Peyer's patch (tissue), 4 donors: Measurements from ENCODE around the gene EIF2B5. TPM values are rescaled to one million over a fixed set of nuclear protein-coding genes. Genes with fewer than 3 reads are reported as not detected.

ENCODE experiments used
- DNase-seq, 3 donors: peaks; one replicate each; pipeline ENCODE4 v3.0.0-alpha.2; 2017 to 2019
- H3K27ac ChIP-seq, 4 donors: fragments of 200-600 bp; sonication (generic); one replicate each; pipeline ENCODE4 v1.5.1; 2016 to 2019
- H3K27me3 ChIP-seq, 2 donors: fragments of 200-600 bp; sonication (generic); one replicate each; pipeline ENCODE4 v1.5.1; 2019
- H3K36me3 ChIP-seq, 3 donors: fragments of 200-600 bp; sonication (generic); one replicate each; pipeline ENCODE4 v1.5.1; 2016 to 2019
- H3K4me1 ChIP-seq, 4 donors: fragments of 200-600 bp; sonication (generic); one replicate each; pipeline ENCODE4 v1.5.1; 2016 to 2019
- H3K4me3 ChIP-seq, 4 donors: fragments of 200-600 bp; sonication (generic); 1 replicate in 3 of 4; 2 replicates in 1 of 4; pipeline ENCODE4 v1.5.1; 2016 to 2019; ENCODE audit warnings: mild to moderate bottlenecking in 1 of 4
- H3K9me3 ChIP-seq, 4 donors: fragments of 200-600 bp; sonication (generic); one replicate each; pipeline ENCODE4 v1.5.1; 2016 to 2019; ENCODE audit warnings: mild to moderate bottlenecking in 1 of 4
- POLR2A ChIP-seq, 2 donors: fragments of 450-650 bp; IDR thresholded peaks; one replicate each; pipeline ENCODE4 v1.5.1; 2017; ENCODE audit warnings: antibody characterized with exemption in 2 of 2, mild to moderate bottlenecking in 2 of 2, moderate library complexity in 2 of 2
- total RNA-seq, 4 donors: library from RNA; depleted of rRNA; stranded (reverse); fragments of >200 nt; gene quantifications; one replicate each; pipeline ENCODE4 v1.1.0, GENCODE V29; 2016
- TF ChIP-seq, protein P1 (sequence below), 6 experiments: fragments of 450-650 bp in 4 of 6; fragments of 200-600 bp in 2 of 6; sonication (generic) in 1 of 6; IDR thresholded peaks; one replicate each; pipeline ENCODE4 v1.5.1; 2017 to 2019; ENCODE audit warnings: antibody characterized with exemption in 6 of 6, mild to moderate bottlenecking in 3 of 6, moderate library complexity in 1 of 6

EIF2B5 gene
- total RNA-seq, 4 donors from 2014 or later, result 24.7 to 67.7 (median 41.6) TPM

DNA sequence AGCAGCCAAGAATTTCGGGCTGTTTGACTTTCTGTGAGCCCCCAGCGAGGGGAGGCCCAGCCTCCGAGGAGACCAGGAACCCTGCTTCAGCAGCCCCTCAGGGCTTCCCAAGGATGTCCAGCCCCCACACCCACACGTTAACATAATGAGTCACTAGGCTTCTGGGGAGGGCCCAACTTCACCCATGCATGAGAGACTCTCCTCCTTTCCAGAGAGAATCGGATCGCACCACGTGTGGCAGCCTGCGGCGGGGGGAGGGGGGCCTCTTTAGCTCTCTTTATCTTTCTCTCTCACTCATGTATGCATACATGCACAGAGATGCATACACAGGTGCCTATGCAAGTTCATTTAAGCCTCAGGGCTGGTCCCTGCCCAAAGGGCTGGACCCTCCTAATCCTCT lies 36.4 kb downstream of the EIF2B5 start:
- Histone ChIP-seq H3K27me3 (no peaks in the 10 kb centered on the region), H3K36me3 (peaks cover 0 to 56% (median 0%) of the 10 kb centered on the region in 3 donors), H3K4me1 (peaks cover 0 to 17% (median 10%) of the 10 kb centered on the region in 4 donors), H3K27ac (no peak overlapping the region), H3K4me3 (no peak overlapping the region), H3K9me3 (no peaks in the 10 kb centered on the region)
- TF ChIP-seq, protein P1, sequence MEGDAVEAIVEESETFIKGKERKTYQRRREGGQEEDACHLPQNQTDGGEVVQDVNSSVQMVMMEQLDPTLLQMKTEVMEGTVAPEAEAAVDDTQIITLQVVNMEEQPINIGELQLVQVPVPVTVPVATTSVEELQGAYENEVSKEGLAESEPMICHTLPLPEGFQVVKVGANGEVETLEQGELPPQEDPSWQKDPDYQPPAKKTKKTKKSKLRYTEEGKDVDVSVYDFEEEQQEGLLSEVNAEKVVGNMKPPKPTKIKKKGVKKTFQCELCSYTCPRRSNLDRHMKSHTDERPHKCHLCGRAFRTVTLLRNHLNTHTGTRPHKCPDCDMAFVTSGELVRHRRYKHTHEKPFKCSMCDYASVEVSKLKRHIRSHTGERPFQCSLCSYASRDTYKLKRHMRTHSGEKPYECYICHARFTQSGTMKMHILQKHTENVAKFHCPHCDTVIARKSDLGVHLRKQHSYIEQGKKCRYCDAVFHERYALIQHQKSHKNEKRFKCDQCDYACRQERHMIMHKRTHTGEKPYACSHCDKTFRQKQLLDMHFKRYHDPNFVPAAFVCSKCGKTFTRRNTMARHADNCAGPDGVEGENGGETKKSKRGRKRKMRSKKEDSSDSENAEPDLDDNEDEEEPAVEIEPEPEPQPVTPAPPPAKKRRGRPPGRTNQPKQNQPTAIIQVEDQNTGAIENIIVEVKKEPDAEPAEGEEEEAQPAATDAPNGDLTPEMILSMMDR (IDR thresholded peaks at IDR 0.05), result no peak
- TF ChIP-seq POLR2A (IDR thresholded peaks at IDR 0.05), result no peak
- no peak for DNase-seq

- H3K4me1 ChIP-seq, result peaks cover 0 to 29% (median 16%) of the 10 kb centered on the region in 4 donors
- H3K4me3 ChIP-seq, result no peak overlapping the region
- no peaks in the 10 kb centered on the region for H3K9me3 ChIP-seq
- H3K27me3 ChIP-seq, result no peaks in the 10 kb centered on the region
- no peak overlapping the region for H3K27ac ChIP-seq
- peaks cover 0 to 54% (median 0%) of the 10 kb centered on the region in 3 donors for H3K36me3 ChIP-seq
- TF ChIP-seq, protein P1 (IDR thresholded peaks at IDR 0.05), result no peak
- TF ChIP-seq POLR2A (IDR thresholded peaks at IDR 0.05), result no peak
- no peak for DNase-seq
Measured at GRCh38 chr3:184172681-184173373, 37.7 kb downstream of the EIF2B5 start.

- Histone ChIP-seq H3K4me1 (peaks cover 0 to 35% (median 16%) of the 10 kb centered on the region in 4 donors), H3K27ac (no peak overlapping the region), H3K27me3 (no peaks in the 10 kb centered on the region), H3K9me3 (no peaks in the 10 kb centered on the region), H3K4me3 (no peak overlapping the region), H3K36me3 (peaks cover 0 to 54% (median 0%) of the 10 kb centered on the region in 3 donors)
- TF ChIP-seq, protein P1 (IDR thresholded peaks at IDR 0.05), result no peak
- no peak for TF ChIP-seq POLR2A (IDR thresholded peaks at IDR 0.05)
- DNase-seq, result no peak
Measured at GRCh38 chr3:184173374-184173722, 38.2 kb downstream of the EIF2B5 start.

DNA sequence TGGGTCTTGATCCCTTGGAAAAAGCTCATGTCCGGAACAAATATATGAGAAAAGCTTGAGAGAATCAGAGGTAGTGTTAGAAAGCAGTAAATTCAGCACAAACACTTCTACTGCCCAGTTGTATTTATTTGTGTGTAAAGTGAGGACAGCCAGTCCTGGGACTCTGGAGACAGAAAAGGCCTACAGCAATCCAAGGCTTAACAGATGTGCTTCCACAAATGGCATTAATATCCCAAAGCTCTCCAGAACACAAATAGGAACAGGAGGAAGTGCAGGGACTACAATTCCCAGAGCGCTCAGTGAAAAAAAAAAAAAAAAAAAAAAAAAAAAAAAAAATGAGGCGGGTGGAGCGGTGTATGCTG lies 39.1 kb downstream of the EIF2B5 start:
- Histone ChIP-seq H3K4me3 (no peak overlapping the region), H3K27me3 (no peaks in the 10 kb centered on the region), H3K9me3 (no peaks in the 10 kb centered on the region), H3K36me3 (peaks cover 0 to 55% (median 0%) of the 10 kb centered on the region in 3 donors), H3K4me1 (peaks cover 0 to 42% (median 16%) of the 10 kb centered on the region in 4 donors), H3K27ac (peak overlapping the region in 2 of 4 donors; percentile 23 to 53)
- no peak for DNase-seq
- TF ChIP-seq POLR2A (IDR thresholded peaks at IDR 0.05), result no peak
- TF ChIP-seq, protein P1 (IDR thresholded peaks at IDR 0.05), result no peak

GRCh38 chr3:184174646-184175492 lies 39.7 kb downstream of the EIF2B5 start, which contains the start of gene AP2M1:
AP2M1 (plus strand) TSS chr3:184174855; CDS start chr3:184176994, 2,139 bp downstream.
- Histone ChIP-seq H3K27ac (peak within 1 kb of the TSS; percentile 87 to 95 (median 91)), H3K4me1 (peaks cover 0 to 42% (median 16%) of the 10 kb centered on the region in 4 donors), H3K4me3 (peak within 1 kb of the TSS; percentile 80 to 100 (median 90)), H3K9me3 (no peaks in the 10 kb centered on the region), H3K36me3 (peaks cover 0 to 55% (median 0%) of the 10 kb centered on the region in 3 donors), H3K27me3 (no peaks in the 10 kb centered on the region)
- peak; percentile 96 to 99 (median 97) for DNase-seq
- TF ChIP-seq, protein P1 (IDR thresholded peaks at IDR 0.05), result no peak
- TF ChIP-seq POLR2A (IDR thresholded peaks at IDR 0.05), result peak; percentile 86 to 91
